SH-SY5Y (cell line): ENCODE data around the gene VWDE.

Experiments used
- GATA2 ChIP-seq: IDR thresholded peaks from 2 replicates; pipeline ENCODE4 v1.6.1; 2011; ENCODE audit warnings: mild to moderate bottlenecking, low read depth, low read length
- GATA3 ChIP-seq: IDR thresholded peaks from 2 replicates; pipeline ENCODE4 v1.6.1; 2011; ENCODE audit warnings: low read depth, mild to moderate bottlenecking, low read length, moderate library complexity

GRCh38 chr7:12281038-12281437 lies 122.6 kb downstream of the VWDE start:
- TF ChIP-seq GATA3: no peak
- no peak for TF ChIP-seq GATA2
